ENCODE measurements around the gene COL8A2.

COL8A2 gene

GRCh38 chr1:36151134-36151844 is 26.3 kb upstream of the COL8A2 start:
- Mint-ChIP-seq H3K9me3 (no peaks in the 10 kb centered on the region), H3K27me3 (no peaks in the 10 kb centered on the region), H3K4me1 (peaks cover 82% of the 10 kb centered on the region), H3K4me3 (peak overlapping the region; percentile 94 to 99), H3K27ac (peak overlapping the region; percentile 95 to 96)
- DNase-seq = no peak
- ATAC-seq = no peak

GRCh38 chr1:36150296-36151133 is 25.5 kb upstream of the COL8A2 start:
- peak; percentile 69 for ATAC-seq
- peaks cover 81% of the 10 kb centered on the region for H3K4me1 Mint-ChIP-seq
- H3K27me3 Mint-ChIP-seq = no peaks in the 10 kb centered on the region
- peak overlapping the region; percentile 94 to 99 for H3K4me3 Mint-ChIP-seq
- DNase-seq = peak; percentile 76 to 82
- no peaks in the 10 kb centered on the region for H3K9me3 Mint-ChIP-seq
- peak overlapping the region; percentile 98 for H3K27ac Mint-ChIP-seq

GRCh38 chr1:36149973-36150295 is 24.9 kb upstream of the COL8A2 start:
- H3K27me3 Mint-ChIP-seq = no peaks in the 10 kb centered on the region
- DNase-seq (no peak), ATAC-seq (no peak)
- no peaks in the 10 kb centered on the region for H3K9me3 Mint-ChIP-seq
- peak overlapping the region; percentile 98 for H3K27ac Mint-ChIP-seq
- peaks cover 80% of the 10 kb centered on the region for H3K4me1 Mint-ChIP-seq
- H3K4me3 Mint-ChIP-seq = peak overlapping the region; percentile 94 to 99

- no peaks in the 10 kb centered on the region for H3K27me3 Mint-ChIP-seq
Measured at GRCh38 chr1:36149237-36149972, 24.4 kb upstream of the COL8A2 start, which contains the start of gene TRAPPC3. TSS of gene TRAPPC3 (minus strand) at chr1:36149486. CDS start at chr1:36149378, 108 bp downstream.

GRCh38 chr1:36148821-36149236 is 23.8 kb upstream of the COL8A2 start:
- Mint-ChIP-seq H3K27ac (peak overlapping the region; percentile 98), H3K4me3 (peak overlapping the region; percentile 94 to 99), H3K9me3 (no peaks in the 10 kb centered on the region), H3K27me3 (no peaks in the 10 kb centered on the region), H3K4me1 (peaks cover 79% of the 10 kb centered on the region)
- peak; percentile 29 for ATAC-seq
- DNase-seq = no peak

More at GRCh38 chr1:36149237-36149972, 24.4 kb upstream of the COL8A2 start, which contains the start of gene TRAPPC3:
- ATAC-seq (peak; percentile 95), DNase-seq (peak; percentile 99 to 100)
- Mint-ChIP-seq H3K4me3 (peak within 1 kb of the TSS; percentile 94 to 99), H3K27ac (peak within 1 kb of the TSS; percentile 98), H3K9me3 (no peaks in the 10 kb centered on the region), H3K4me1 (peaks cover 80% of the 10 kb centered on the region)

- Mint-ChIP-seq H3K27ac (no peak overlapping the region), H3K9me3 (no peaks in the 10 kb centered on the region), H3K4me1 (peaks cover 73% of the 10 kb centered on the region), H3K4me3 (no peak overlapping the region), H3K27me3 (no peaks in the 10 kb centered on the region)
- DNase-seq (no peak), ATAC-seq (no peak)
Measured at GRCh38 chr1:36144413-36144812, 19.4 kb upstream of the COL8A2 start.

- ATAC-seq = no peak
- DNase-seq = no peak
- no peak overlapping the region for H3K4me3 Mint-ChIP-seq
Measured at GRCh38 chr1:36143424-36143823, 18.4 kb upstream of the COL8A2 start.

GRCh38 chr1:36142121-36142520 is 17.1 kb upstream of the COL8A2 start:
- no peaks in the 10 kb centered on the region for H3K27me3 Mint-ChIP-seq
- ATAC-seq = no peak

More at GRCh38 chr1:36143424-36143823, 18.4 kb upstream of the COL8A2 start:
- H3K27me3 Mint-ChIP-seq = no peaks in the 10 kb centered on the region
- peaks cover 69% of the 10 kb centered on the region for H3K4me1 Mint-ChIP-seq
- no peaks in the 10 kb centered on the region for H3K9me3 Mint-ChIP-seq
- H3K27ac Mint-ChIP-seq = no peak overlapping the region

GRCh38 chr1:36139521-36139920 is 14.5 kb upstream of the COL8A2 start:
- Mint-ChIP-seq H3K9me3 (no peaks in the 10 kb centered on the region), H3K27ac (peak overlapping the region in 1 of 2 donors; percentile 79), H3K4me1 (peaks cover 52% of the 10 kb centered on the region), H3K27me3 (no peaks in the 10 kb centered on the region), H3K4me3 (no peak overlapping the region)
- ATAC-seq (no peak), DNase-seq (no peak)

More at GRCh38 chr1:36142121-36142520, 17.1 kb upstream of the COL8A2 start:
- Mint-ChIP-seq H3K4me3 (no peak overlapping the region), H3K4me1 (peaks cover 58% of the 10 kb centered on the region), H3K9me3 (no peaks in the 10 kb centered on the region), H3K27ac (peak overlapping the region in 1 of 2 donors; percentile 80)
- no peak for DNase-seq

- Mint-ChIP-seq H3K27ac (no peak overlapping the region), H3K4me3 (no peak overlapping the region), H3K4me1 (peaks cover 40% of the 10 kb centered on the region), H3K27me3 (no peaks in the 10 kb centered on the region), H3K9me3 (no peaks in the 10 kb centered on the region)
- DNase-seq (no peak), ATAC-seq (no peak)
Measured at GRCh38 chr1:36137776-36138175, 12.8 kb upstream of the COL8A2 start.

- no peak overlapping the region for H3K27ac Mint-ChIP-seq
- H3K27me3 Mint-ChIP-seq = no peaks in the 10 kb centered on the region
- DNase-seq = no peak
- no peak for ATAC-seq
- H3K4me3 Mint-ChIP-seq = no peak overlapping the region
- peaks cover 37% of the 10 kb centered on the region for H3K4me1 Mint-ChIP-seq
- H3K9me3 Mint-ChIP-seq = no peaks in the 10 kb centered on the region
Measured at GRCh38 chr1:36137226-36137625, 12.2 kb upstream of the COL8A2 start.

GRCh38 chr1:36136535-36136934 is 11.5 kb upstream of the COL8A2 start:
- Mint-ChIP-seq H3K9me3 (no peaks in the 10 kb centered on the region), H3K4me1 (peaks cover 30% of the 10 kb centered on the region), H3K27ac (peak overlapping the region in 1 of 2 donors; percentile 34), H3K4me3 (no peak overlapping the region), H3K27me3 (no peaks in the 10 kb centered on the region)
- DNase-seq = no peak
- no peak for ATAC-seq

GRCh38 chr1:36135796-36136195 is 10.8 kb upstream of the COL8A2 start:
- Mint-ChIP-seq H3K27me3 (no peaks in the 10 kb centered on the region), H3K4me3 (no peak overlapping the region), H3K4me1 (peaks cover 23% of the 10 kb centered on the region), H3K9me3 (no peaks in the 10 kb centered on the region), H3K27ac (no peak overlapping the region)
- DNase-seq = no peak
- no peak for ATAC-seq

GRCh38 chr1:36135330-36135667 is 10.3 kb upstream of the COL8A2 start:
- ATAC-seq (no peak), DNase-seq (no peak)
- H3K4me3 Mint-ChIP-seq = no peak overlapping the region
- no peaks in the 10 kb centered on the region for H3K9me3 Mint-ChIP-seq
- H3K27me3 Mint-ChIP-seq = no peaks in the 10 kb centered on the region
- peaks cover 18% of the 10 kb centered on the region for H3K4me1 Mint-ChIP-seq
- peak overlapping the region in 1 of 2 donors; percentile 22 for H3K27ac Mint-ChIP-seq

GRCh38 chr1:36134505-36135329 is 9.7 kb upstream of the COL8A2 start:
- Mint-ChIP-seq H3K4me3 (no peak overlapping the region), H3K4me1 (peaks cover 13% of the 10 kb centered on the region), H3K27me3 (no peaks in the 10 kb centered on the region), H3K9me3 (no peaks in the 10 kb centered on the region), H3K27ac (peak overlapping the region in 1 of 2 donors; percentile 22)
- DNase-seq = peak; percentile 52 to 57
- peak; percentile 91 for ATAC-seq
